Measurements from ENCODE around the gene PTPMT1.

GRCh38 chr11:47539681-47540039 lies 25.7 kb upstream of the PTPMT1 start:
- TF ChIP-seq POLR2A (IDR thresholded peaks at IDR 0.05; ENCODE audit: low read length) (no peak), MAFK (IDR thresholded peaks at IDR 0.05; ENCODE audit: partially characterized antibody) (no peak), CHD2 (IDR thresholded peaks at IDR 0.05; ENCODE audit: low read length, partially characterized antibody) (no peak), SMC3 (IDR thresholded peaks at IDR 0.05) (no peak), CTCF (IDR thresholded peaks at IDR 0.05) (no peak), EP300 (IDR thresholded peaks at IDR 0.05) (no peak), KDM1A (IDR thresholded peaks at IDR 0.05; ENCODE audit: low read depth) (no peak), POLR2AphosphoS2 (conservative IDR thresholded peaks at IDR 0.05; ENCODE audit: low read length) (no peak), NR3C1 (IDR thresholded peaks at IDR 0.05) (no peak), RARB (CRISPR knock-in tag; IDR thresholded peaks at IDR 0.05) (no peak), ELK1 (IDR thresholded peaks at IDR 0.05; ENCODE audit: low read depth, low read length) (no peak), CEBPB (IDR thresholded peaks at IDR 0.05) (no peak), REST (IDR thresholded peaks at IDR 0.05) (no peak)

Data from A549 (cell line).